HG02885 (cell line): Measurements from ENCODE around the gene SDCBP2.

Source experiments
- ATAC-seq: cut with Tn5 transposase; IDR thresholded peaks from one replicate; pipeline ENCODE4 v1.9.1; 2021; ENCODE audit warnings: mild to moderate bottlenecking; ENCODE audit not compliant: unreplicated experiment, poor library complexity

SDCBP2 gene

DNA sequence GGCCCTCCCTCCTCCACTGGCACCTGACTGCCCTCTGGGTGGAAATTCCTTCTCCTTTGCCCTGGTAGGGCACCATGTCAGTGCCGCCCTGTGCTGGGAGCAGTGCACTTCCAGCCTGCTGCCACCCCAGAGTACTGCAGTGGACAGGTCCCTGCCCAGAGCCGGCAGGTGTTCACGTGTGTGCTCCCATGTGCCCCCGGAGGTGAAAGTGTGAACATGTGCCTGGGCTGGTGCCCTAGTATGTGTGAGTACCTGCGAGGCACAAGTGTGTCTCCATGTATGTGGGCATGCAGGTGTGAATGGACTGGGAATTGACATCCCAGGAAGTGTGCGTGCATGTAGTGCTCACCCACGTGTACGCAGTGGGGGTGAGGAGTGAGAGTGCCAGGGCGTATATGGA lies 29.4 kb downstream of the SDCBP2 start:
- no peak for ATAC-seq

DNA sequence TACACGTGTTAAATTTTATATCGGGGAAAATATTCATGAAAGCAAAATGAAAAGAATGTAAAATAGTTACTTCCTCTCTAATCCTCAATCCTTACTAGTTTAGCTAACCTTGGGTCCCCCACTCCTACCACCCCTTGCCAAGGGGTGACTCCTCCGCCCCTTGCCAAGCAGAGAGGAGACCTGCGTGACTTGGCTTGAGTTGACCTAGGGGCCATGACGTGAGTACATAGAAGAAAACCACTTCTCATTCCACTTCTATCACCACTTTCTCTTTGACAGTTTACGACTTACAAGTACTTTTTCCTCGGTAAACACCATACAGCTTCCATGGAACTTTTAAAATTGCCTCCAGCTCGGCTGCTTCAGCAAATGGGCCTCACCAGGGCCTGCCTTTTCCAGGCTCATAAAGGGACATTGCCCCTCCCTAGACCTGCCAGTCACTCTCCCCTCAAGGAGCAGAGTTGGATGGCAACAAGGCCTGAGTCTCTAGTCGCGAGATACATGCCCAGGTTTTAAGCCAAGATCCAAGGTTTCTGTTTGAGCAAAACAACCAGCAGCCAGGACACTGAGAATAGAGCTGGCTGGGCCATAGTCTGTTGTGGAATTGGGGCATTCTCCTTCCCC lies 29.9 kb downstream of the SDCBP2 start:
- ATAC-seq: no peak

DNA sequence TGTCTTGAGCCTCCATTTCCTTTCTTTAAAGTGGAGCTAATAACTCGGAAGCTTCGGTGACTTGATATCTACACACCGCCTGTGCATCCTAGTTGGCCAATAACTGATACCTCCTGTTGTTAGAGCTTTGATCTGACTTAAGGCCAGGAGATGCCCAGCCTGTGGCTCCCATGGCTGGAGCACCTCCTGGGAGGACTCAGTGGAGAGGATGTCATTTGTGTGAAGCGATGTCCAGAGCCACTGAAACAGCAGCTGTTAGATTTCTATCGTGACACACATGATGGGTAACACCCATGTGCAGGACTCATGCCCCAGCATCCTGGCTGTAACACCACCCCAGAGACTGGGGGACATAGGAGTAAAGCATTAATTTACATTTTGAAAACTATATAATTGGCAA lies 30.8 kb downstream of the SDCBP2 start:
- ATAC-seq: no peak

DNA sequence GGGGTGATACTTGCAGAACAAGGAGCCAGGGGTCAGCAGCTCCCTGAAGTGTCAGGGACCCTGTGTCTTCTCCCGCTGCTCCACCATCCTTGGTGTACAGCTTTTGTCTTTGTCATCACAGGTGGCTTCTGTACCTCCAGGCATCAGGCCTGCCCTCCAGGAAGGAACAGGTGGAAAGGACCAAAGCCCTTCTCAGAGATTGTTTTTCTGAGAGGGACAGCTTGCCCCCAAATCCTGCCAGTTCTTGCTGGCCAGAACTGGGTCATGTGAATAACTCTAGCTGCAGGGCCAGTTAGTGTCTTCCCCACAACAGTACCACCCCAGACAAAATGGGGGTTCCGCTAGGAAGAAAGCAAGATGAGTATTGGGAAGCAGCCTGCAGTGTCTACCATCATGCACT lies 31.5 kb downstream of the SDCBP2 start:
- ATAC-seq: no peak

DNA sequence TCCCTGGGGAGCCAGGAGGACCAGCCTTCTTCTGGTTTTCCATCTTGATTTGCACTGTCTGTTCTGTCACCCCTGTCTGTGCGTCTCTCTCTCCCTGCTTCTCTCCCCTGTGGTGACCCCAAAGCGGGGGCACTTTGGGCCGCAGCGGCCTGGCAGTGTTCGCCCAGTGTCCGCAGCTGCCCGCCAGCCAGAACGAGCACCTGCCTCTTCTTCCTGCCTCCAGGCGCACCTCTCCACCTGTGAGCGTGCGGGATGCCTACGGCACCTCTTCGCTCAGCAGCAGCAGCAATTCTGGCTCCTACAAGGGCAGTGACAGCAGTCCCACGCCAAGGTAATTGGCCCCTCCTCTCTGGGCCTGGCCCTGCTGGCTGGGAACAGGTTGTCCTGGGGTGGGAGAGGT lies 32.0 kb downstream of the SDCBP2 start:
- no peak for ATAC-seq

DNA sequence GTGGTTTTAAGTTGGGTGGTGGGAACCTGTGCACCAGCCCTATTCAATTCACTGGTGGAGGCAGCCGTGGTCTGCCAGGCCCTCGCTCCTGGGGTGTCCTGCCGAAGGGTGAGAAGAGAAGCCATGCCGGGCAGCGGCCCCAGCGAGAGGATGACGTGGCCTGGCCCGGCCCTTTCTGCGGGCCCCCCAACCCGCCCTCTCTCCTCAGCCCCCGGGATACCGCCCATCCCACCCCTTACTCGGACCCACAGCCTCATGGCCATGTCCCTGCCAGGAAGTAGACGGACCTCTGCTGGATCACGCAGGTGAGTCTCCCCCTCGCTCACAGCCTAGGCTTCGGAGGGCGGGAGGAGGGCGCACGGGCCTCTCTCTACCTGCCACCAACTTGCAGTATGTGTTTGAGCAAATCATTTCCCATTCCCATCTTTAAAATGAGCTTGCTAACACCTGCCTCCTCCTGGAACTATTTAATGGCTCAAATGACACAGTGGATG lies 32.8 kb downstream of the SDCBP2 start:
- ATAC-seq: no peak

DNA sequence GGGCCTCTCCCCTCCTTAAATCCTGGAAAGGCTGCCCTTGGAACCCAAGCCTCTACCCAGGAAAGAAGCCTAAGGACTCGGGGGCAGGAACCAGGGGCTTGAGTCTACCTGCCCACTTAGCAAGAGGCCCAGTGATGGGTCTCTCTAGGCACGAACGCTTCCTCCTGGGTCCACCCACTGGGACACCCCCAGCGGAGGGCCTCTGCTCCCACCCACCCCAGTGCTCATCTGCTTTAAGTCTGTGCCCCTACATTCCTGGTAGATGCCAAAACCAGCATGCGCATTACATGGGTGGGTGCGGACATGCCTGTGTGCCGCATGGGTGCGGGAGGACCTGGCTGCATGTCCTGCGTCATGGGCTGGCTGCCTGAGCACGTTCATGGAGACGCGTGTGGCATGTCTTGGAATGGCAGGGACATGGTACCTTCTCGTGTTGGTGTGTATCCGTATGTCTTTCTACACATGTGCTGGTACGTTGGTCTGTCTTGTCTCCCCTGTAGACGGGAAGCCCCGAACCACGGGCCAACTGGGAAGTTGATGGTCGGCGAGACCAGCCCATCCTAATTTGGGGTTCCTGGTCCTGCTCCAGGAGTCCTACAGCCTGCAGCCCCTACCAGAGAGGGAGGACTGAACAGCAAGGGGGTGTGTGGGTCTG lies 33.5 kb downstream of the SDCBP2 start:
- ATAC-seq: no peak

DNA sequence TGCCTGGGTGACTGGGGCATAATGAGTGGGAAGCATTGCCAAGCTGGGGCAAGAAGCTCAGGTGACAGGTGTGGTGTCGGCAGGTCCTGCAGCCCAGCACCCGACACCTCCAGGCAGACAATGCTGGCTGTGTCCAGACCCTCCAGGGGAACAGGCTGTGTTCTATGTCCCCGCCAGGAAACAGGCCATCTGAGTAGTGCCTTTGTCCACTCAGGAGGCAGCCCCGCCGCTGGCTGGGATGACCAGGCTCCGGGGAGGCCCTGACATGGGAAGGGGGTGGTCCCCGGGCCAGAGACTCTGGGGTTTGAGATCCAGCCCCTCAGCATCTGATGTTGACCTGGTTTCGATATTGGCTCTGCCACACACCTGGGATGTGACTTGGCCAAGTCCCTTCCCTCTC lies 34.4 kb downstream of the SDCBP2 start:
- ATAC-seq: no peak

DNA sequence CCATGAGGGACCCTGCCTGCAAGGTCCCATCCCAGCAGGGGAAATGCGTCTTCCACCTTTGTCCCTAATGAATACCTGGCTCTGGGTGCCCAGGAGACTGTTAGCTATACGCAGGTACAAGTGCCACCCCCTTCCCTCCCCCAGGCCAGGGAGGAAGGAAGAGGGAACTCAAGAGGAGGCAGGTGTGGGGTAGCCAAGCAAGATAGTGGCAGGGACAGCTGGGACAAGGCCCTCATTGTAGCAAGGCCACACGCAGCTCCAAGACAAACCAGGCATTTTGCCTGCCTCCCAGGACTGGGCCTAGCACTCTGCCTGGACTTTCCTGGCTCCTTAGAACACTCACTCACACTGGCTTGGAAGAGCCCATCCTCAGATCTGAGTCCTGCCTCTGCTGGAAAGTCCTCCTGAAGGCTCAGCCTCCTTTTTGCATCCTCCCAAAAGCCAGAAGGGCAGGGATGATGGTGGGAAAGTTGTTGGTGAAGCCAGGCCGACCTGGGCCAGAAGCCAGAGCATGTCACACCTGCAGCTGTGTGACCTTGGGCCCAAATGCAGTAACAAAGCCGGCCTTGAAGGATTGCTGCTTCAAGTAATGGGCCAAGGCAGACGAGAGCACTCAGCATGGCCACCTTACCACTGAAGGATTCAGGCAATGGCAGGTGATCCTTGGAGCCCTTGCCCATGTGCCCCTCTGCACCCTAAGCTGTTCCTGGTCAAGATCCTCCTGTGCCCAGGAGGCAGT lies 35.1 kb downstream of the SDCBP2 start:
- no peak for ATAC-seq

DNA sequence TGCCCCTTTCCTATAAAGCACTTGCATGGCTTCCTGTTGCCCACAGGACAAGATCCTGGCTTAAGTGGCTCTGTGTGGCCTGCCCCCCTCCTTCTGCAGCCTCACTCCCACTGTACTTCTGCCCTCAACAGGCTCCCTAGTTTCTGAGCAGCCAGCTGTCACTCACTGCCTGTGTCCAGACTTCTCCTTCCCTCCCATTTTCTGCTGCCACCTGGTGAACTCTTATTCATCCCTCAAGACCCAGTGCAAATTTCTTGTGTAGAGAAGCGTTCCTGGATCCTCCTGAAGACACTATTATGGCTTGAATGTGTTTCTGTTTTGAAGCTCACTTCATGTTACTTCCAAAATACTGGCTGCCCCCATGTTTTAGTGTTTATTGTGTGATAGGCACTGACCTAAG lies 36.3 kb downstream of the SDCBP2 start:
- no peak for ATAC-seq

DNA sequence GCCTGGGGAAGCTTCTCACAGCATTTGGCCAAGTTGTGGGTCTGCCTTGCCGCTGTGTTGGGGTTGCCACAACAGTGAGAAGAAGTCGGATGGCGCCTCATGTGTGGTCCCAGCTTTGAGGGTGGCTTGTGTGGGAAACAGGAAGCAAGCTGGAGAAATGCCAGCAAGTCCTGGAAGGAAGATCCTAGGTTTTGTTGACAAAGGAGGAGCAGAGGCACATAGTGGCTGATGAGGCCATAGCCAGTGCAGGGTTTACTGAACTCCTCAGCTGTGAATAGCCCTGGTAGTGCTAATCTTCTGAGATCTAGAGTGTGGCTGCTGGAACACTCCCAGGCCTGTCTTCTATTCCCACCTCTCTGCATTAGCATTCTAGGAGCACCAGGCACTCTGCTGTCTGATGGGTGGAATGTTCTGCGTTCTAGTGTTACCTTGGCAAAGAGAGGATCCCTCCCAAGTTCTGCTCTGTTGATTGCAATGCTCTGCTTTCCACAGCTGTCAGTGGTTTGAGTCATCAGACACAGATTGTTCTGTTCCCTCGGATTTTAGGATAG lies 37.7 kb downstream of the SDCBP2 start:
- no peak for ATAC-seq

DNA sequence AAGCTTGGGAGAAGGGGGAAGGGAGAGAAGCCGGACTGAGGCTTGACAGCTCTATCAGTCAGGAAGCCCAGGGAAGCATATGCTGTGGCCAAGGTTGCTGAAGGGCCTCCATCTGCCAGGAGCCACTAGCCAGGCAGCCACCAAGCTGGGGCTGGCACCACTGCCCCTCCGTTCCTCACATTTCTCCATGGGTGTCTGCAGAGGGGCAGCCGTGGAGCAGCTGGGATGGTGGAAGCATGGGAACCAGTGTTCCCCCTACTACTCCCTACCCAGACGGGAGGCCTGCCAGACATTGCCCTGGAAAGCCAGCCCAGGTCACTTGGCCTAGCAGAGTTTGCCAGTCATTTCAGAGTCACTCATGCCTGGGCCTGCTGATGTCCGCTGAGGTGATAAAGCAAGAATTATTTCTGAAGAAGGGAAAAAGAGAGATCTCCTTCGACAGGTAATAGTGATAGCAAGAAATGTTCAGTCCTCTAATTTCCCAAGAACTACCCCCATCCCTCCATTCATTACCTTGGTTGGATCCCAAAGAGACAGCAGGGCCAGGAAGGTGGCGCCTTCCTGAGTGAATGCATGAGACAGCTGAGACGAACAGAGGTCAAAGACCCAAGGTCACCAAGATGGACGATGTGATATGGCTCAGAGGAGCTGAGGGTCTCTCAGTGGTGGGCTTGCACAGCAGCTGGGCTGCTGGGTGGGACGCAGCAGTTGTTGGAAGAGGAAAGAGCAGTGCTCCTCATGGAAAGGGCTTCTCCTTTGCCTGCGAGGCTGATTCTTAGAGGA lies 41.0 kb downstream of the SDCBP2 start:
- ATAC-seq: no peak

DNA sequence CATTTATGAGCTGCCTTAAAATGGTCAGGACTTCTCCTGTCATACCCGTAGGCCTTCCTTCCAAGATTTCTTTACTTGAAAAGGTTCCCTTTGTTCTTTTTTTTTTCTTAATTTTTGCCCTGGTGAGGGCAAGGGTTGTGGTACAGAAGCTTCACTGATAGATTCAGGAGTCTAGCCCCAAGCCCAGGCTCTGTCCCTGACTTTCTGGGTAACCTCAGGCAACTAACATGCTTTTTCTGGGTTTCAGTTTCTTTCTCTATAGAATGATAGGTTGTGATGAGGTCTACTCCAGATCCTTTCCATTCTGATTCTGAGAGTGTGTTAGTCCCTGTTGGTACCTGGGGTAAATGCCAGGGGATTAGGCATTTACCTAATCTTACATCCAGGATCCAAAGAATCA lies 41.6 kb downstream of the SDCBP2 start:
- ATAC-seq: no peak

DNA sequence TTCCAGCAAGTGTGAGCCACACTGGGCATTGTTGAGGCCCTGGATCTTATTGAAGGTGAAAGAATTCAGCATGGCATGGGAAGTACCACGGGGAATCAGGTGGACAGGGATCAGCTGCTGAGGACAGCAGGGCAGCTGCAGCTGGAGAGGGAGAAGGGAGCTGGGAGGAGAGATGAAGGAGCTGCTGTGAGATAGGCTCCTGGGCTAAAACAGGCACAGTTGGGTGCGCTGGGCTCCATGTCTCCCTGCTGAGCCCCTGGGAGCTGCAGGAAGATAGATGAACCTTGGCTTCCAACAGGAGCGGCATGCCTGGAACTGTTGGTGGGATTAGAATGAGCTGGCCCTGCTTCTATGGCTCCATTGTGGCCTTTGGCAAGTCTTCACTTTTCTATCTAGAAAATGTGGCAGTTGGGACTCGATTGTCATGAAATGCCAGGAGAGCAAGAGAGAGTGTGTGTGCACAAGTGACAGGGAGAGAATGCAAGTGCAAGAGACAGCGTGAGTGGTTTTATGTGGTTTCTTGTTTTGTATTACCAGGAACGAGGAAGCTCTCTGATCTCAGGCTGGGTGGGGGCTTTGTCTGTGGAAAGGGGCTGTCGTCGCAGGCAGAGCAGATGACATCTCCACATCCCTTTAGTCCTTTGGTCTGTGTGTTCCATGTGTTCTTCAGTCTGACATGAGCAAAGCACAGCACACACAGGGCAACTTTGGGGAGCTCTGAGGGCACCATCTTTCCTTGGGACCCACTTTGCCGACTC lies 42.5 kb downstream of the SDCBP2 start:
- ATAC-seq: no peak

DNA sequence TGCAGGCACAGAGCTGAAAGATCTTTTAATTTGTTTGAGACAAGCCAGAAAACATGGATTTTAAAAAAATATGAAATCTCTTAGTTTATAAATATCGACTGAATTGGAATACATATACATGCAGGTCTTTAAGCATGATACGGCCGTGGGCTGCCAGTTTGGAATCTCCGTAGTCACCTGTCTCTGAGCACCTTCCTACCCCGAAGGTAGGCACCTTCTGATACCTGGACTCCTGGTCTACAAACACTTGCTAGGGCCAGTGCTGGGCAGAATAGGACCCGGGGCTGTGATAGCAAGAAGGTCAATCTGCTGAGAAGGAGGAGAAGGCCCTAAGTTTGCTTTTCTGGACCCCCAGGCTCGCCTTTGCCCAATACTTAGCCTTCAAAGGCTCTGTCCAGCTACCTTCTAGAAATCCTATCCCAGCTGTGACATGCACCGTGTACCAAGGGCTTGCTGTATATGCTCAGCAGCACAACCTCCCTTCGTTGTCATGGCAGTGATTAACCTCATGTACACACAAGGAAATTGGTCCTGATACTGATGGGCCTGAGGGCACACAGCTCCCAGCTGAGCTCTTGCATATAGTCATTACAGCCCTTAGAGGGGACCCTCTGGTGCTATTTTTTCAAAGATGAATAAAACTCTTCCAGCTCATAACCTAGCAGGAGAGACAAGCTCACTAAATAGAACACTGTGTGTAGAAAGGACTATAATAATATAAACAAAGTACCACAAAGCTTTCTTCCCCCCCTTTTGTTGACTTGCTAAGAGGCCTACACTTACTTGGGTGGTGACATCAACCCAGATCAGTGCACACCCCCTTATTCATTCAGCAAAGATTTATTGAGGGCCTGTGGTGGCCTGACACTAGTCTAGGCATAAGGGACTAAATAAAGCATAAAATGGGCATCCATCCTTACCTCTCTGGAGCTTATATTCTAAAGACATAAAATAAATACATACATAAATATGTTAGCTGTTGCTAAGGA lies 45.1 kb downstream of the SDCBP2 start:
- no peak for ATAC-seq

DNA sequence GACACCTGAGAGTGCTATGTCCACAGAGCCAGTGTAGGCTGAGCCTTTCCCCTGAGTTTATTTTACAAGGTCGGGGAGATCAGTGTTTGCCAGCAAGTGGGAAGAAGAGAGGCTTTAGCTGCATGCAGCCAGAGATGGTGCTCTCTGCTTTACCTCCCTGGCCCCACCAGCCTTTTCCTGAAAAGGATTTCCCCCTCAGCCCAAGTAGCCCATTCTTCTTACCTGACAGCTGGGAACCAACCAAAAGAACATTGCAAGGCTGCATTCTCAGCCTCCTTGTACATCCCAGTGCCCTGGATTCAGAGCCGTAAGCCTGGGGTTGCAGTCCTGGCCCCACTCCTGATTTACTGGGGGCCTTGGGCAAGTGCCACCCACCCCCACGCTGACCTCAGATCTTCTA lies 46.0 kb downstream of the SDCBP2 start:
- no peak for ATAC-seq

DNA sequence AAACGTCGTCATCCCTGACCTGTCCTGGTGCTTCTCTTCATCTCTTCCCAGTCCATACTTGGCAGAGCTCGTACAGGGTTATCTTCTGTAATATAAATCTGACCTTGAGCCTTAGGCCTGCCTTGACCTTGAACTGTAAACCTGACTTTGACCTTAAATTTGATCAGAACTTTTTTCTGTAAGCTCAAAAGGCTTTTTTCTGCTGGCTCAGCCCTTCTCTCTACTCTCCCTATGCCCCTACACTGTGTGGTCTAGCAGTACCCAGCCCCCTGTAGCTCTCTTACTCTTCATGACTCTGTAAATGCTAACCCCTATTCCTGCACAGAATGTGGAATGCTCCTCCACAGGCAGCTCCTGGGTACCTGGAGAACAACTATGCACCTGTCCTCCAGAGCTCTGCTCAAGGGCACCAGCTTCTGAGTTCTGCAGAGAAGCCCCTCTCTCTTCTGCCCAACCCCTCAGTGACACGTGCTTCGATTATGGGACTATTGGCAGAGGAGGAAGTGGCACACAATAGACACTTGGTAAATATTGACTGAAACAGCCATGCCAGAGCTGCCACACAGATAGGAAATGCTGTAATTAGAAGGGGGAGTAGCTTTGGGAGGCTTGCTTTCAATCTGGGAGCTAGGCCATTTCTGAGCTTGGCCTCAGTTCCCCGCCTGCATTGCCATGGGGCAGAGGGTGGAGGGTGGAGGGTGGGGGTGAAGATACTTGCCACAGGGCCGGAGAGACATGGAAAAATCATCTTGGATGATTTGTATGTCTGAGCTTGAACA lies 47.5 kb downstream of the SDCBP2 start:
- no peak for ATAC-seq
